GM21360 (cell line): ENCODE results near the gene RCAN3.

Experiments used
- ATAC-seq: cut with Tn5 transposase; IDR thresholded peaks from one replicate; pipeline ENCODE4 v1.9.1; 2021; ENCODE audit warnings: mild to moderate bottlenecking, moderate library complexity; ENCODE audit not compliant: unreplicated experiment

Gene RCAN3

DNA sequence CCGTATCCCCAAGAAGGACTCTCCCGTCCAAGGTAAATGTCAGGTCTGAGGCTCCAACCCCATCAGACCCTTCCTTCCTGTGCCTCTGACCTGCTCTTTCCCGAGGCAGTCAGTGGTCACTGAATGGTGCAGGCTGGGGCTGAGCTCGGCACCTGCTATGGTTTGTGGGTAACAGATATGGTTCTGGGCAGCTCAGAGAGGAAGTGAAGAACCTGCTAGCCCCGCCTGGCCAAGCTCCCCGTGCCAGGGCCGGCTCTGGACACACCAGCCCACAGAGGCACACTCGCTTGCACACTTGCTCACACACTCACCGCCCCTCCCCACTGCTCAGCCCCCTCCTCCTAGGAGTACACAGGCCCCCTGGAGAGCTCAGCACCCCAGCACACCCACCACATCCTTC lies 69.7 kb downstream of the RCAN3 start:
- ATAC-seq = no peak

GRCh38 chr1:24575905-24576587 lies 73.4 kb downstream of the RCAN3 start:
- ATAC-seq = no peak

GRCh38 chr1:24578846-24579245 lies 76.2 kb downstream of the RCAN3 start:
- no peak for ATAC-seq

- ATAC-seq = no peak
These were observed 78.1 kb downstream of the RCAN3 start for GRCh38 chr1:24580756-24581155.

- ATAC-seq = no peak
These were observed 81.6 kb downstream of the RCAN3 start for GRCh38 chr1:24584171-24584647.

DNA sequence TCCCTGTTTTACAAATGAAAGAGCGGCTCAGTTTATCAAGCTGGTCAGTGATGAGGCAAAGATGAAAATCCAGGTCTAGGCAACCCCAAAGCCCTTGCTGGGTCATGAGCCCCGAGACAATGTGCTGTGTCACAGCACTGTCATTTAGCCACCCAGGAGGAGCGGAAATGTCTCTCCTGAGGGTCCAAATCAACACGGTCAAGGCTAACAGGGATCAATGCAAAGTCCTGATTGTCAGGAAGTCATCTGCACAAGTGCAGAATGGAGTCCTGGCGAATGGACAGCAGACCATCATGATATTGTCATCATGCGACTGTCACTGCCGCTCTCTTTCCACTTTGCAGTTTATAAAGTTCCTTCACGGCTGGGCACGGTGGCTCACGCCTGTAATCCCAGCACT lies 83.5 kb downstream of the RCAN3 start:
- ATAC-seq = no peak

- ATAC-seq = no peak
These were observed 84.6 kb downstream of the RCAN3 start for GRCh38 chr1:24586970-24587820.

DNA sequence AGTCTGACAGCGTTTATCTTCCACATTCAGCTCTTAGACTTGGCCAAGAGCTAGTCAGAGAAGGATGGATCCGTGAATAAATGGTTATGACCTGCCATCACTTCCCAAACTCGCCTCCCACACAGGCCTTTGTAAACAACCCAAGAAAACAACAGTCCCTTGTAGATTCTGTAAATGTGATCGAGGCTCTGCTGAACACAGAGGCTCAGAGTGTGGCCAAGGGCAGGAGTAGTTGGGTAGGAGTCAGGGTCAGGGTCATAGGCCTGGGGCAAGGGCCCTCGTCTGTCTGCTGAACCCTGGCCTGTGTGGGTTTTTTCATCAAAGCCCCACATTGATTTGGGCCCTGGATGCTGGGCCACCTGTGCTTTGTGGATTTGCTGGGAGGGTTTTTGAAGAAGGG lies 85.9 kb downstream of the RCAN3 start:
- no peak for ATAC-seq

GRCh38 chr1:24589200-24589599 lies 86.6 kb downstream of the RCAN3 start:
- no peak for ATAC-seq
